ENCODE measurements around the gene SPTB.

Gene SPTB

GRCh38 chr14:64713677-64714076 lies 166.0 kb downstream of the SPTB start:
- DNase-seq (ENCODE audit: insufficient read length, low spot score) = no peak
- no peak for FAIRE-seq
- TF ChIP-seq POLR2AphosphoS5 (IDR thresholded peaks at IDR 0.05; ENCODE audit: low read depth, low read length) (no peak), PAX5 (IDR thresholded peaks at IDR 0.05; ENCODE audit: insufficient read depth, low read length, severe bottlenecking) (no peak), POU2F2 (IDR thresholded peaks at IDR 0.05; ENCODE audit: low read depth, low read length) (no peak), TAF1 (IDR thresholded peaks at IDR 0.05; ENCODE audit: low read depth, low read length) (no peak), SPI1 (IDR thresholded peaks at IDR 0.05; ENCODE audit: low read depth, low read length) (no peak), POLR2A (IDR thresholded peaks at IDR 0.05; ENCODE audit: low read depth, low read length) (no peak)

- TF ChIP-seq TAF1 (IDR thresholded peaks at IDR 0.05; ENCODE audit: low read depth, low read length) = no peak
- FAIRE-seq (no peak), DNase-seq (ENCODE audit: insufficient read length, low spot score) (no peak)
Measured at GRCh38 chr14:64711039-64711438, 168.7 kb downstream of the SPTB start.

GRCh38 chr14:64709126-64709525 lies 170.6 kb downstream of the SPTB start:
- TF ChIP-seq SPI1 (IDR thresholded peaks at IDR 0.05; ENCODE audit: low read depth, low read length) (no peak), POLR2A (IDR thresholded peaks at IDR 0.05; ENCODE audit: low read depth, low read length) (no peak), POLR2AphosphoS5 (IDR thresholded peaks at IDR 0.05; ENCODE audit: low read depth, low read length) (no peak)
- DNase-seq (ENCODE audit: insufficient read length, low spot score) = no peak
- FAIRE-seq = no peak

GRCh38 chr14:64708148-64709004 lies 171.3 kb downstream of the SPTB start:
- TF ChIP-seq POLR2A (IDR thresholded peaks at IDR 0.05; ENCODE audit: low read depth, low read length) (no peak), SPI1 (IDR thresholded peaks at IDR 0.05; ENCODE audit: low read depth, low read length) (0 out of 2 replicates have a peak, but pooled peaks have one; percentile 9)
- FAIRE-seq (no peak), DNase-seq (ENCODE audit: insufficient read length, low spot score) (no peak)

GRCh38 chr14:64707661-64708060 lies 172.0 kb downstream of the SPTB start:
- TF ChIP-seq POLR2AphosphoS5 (IDR thresholded peaks at IDR 0.05; ENCODE audit: low read depth, low read length) (no peak), POLR2A (IDR thresholded peaks at IDR 0.05; ENCODE audit: low read depth, low read length) (no peak), POU2F2 (IDR thresholded peaks at IDR 0.05; ENCODE audit: low read depth, low read length) (no peak), SPI1 (IDR thresholded peaks at IDR 0.05; ENCODE audit: low read depth, low read length) (no peak), PAX5 (IDR thresholded peaks at IDR 0.05; ENCODE audit: insufficient read depth, low read length, severe bottlenecking) (no peak)
- FAIRE-seq (no peak), DNase-seq (ENCODE audit: insufficient read length, low spot score) (no peak)

- DNase-seq (ENCODE audit: insufficient read length, low spot score) = no peak
- FAIRE-seq = no peak
- TF ChIP-seq POLR2AphosphoS5 (IDR thresholded peaks at IDR 0.05; ENCODE audit: low read depth, low read length) = no peak
- no peak for TF ChIP-seq POU2F2 (IDR thresholded peaks at IDR 0.05; ENCODE audit: low read depth, low read length)
- TF ChIP-seq POLR2A (IDR thresholded peaks at IDR 0.05; ENCODE audit: low read depth, low read length) = no peak
- TF ChIP-seq PAX5 (IDR thresholded peaks at IDR 0.05; ENCODE audit: insufficient read depth, low read length, severe bottlenecking) = no peak
- TF ChIP-seq SPI1 (IDR thresholded peaks at IDR 0.05; ENCODE audit: low read depth, low read length) = no peak
- no peak for TF ChIP-seq TAF1 (IDR thresholded peaks at IDR 0.05; ENCODE audit: low read depth, low read length)
Measured at GRCh38 chr14:64706593-64707193, 173.0 kb downstream of the SPTB start.

GRCh38 chr14:64706119-64706592 lies 173.6 kb downstream of the SPTB start:
- no peak for TF ChIP-seq POLR2AphosphoS5 (IDR thresholded peaks at IDR 0.05; ENCODE audit: low read depth, low read length)
- no peak for TF ChIP-seq POU2F2 (IDR thresholded peaks at IDR 0.05; ENCODE audit: low read depth, low read length)
- TF ChIP-seq POLR2A (IDR thresholded peaks at IDR 0.05; ENCODE audit: low read depth, low read length) = no peak
- TF ChIP-seq PAX5 (IDR thresholded peaks at IDR 0.05; ENCODE audit: insufficient read depth, low read length, severe bottlenecking) = no peak
- no peak for TF ChIP-seq TAF1 (IDR thresholded peaks at IDR 0.05; ENCODE audit: low read depth, low read length)
- no peak for TF ChIP-seq SPI1 (IDR thresholded peaks at IDR 0.05; ENCODE audit: low read depth, low read length)

GRCh38 chr14:64705381-64706118 lies 174.2 kb downstream of the SPTB start:
- DNase-seq (ENCODE audit: insufficient read length, low spot score) = no peak
- no peak for FAIRE-seq
- TF ChIP-seq POU2F2 (IDR thresholded peaks at IDR 0.05; ENCODE audit: low read depth, low read length) (no peak), SPI1 (IDR thresholded peaks at IDR 0.05; ENCODE audit: low read depth, low read length) (peak; percentile 55; the same call in 1 of the 2 replicates), TAF1 (IDR thresholded peaks at IDR 0.05; ENCODE audit: low read depth, low read length) (no peak), PAX5 (IDR thresholded peaks at IDR 0.05; ENCODE audit: insufficient read depth, low read length, severe bottlenecking) (no peak)

More at GRCh38 chr14:64706119-64706592, 173.6 kb downstream of the SPTB start:
- FAIRE-seq (no peak), DNase-seq (ENCODE audit: insufficient read length, low spot score) (no peak)

- TF ChIP-seq POU2F2 (IDR thresholded peaks at IDR 0.05; ENCODE audit: low read depth, low read length) (no peak), POLR2A (IDR thresholded peaks at IDR 0.05; ENCODE audit: low read depth, low read length) (no peak), POLR2AphosphoS5 (IDR thresholded peaks at IDR 0.05; ENCODE audit: low read depth, low read length) (no peak), PAX5 (IDR thresholded peaks at IDR 0.05; ENCODE audit: insufficient read depth, low read length, severe bottlenecking) (no peak), SPI1 (IDR thresholded peaks at IDR 0.05; ENCODE audit: low read depth, low read length) (no peak), TAF1 (IDR thresholded peaks at IDR 0.05; ENCODE audit: low read depth, low read length) (no peak)
- no peak for DNase-seq (ENCODE audit: insufficient read length, low spot score)
- no peak for FAIRE-seq
Measured at GRCh38 chr14:64704743-64705380, 174.8 kb downstream of the SPTB start.
